ENCODE data around the gene IL17RB. TPM values are rescaled to one million over a fixed set of nuclear protein-coding genes. Genes with fewer than 3 reads are reported as not detected.

The IL17RB gene
- polyA plus RNA-seq, 3 donors = 0.13 TPM; not detected in 2

GRCh38 chr3:53844262-53845102 lies 1.9 kb upstream of the IL17RB start:
- Histone ChIP-seq H3K27me3 (ENCODE audit: control insufficient read depth in 2 of 2, insufficient read depth in 2 of 2, low read length in 2 of 2) (peaks cover 29 to 61% of the 10 kb centered on the region in 2 donors), H3K4me3 (replicated peaks in 1 of 3; ENCODE audit: low read depth in 2 of 3, low read length in 3 of 3) (no peak overlapping the region)
- 99% methylated on average over 9 of the region's 9 CpGs for WGBS (ENCODE audit: insufficient coverage)

More at GRCh38 chr3:53844262-53845102, 1.9 kb upstream of the IL17RB start:
- no peak for DNase-seq
- H3K4me1 Mint-ChIP-seq = peaks cover 9% of the 10 kb centered on the region
- no peaks in the 10 kb centered on the region for H3K79me2 ChIP-seq (ENCODE audit: insufficient read depth, low read length)
- H4K20me1 ChIP-seq (ENCODE audit: insufficient read depth, low read length) = no peaks in the 10 kb centered on the region
- no peak for TF ChIP-seq CTCF (IDR thresholded peaks at IDR 0.05)
- H3K36me3 ChIP-seq (replicated peaks in 1 of 2; ENCODE audit: control insufficient read depth in 1 of 2, insufficient read depth in 2 of 2, low read length in 2 of 2) = no peaks in the 10 kb centered on the region
- peaks cover 0 to 8% of the 10 kb centered on the region in 2 donors for H3K9me3 ChIP-seq (replicated peaks in 1 of 2; ENCODE audit: control insufficient read depth in 1 of 2, insufficient read depth in 1 of 2, low read length in 2 of 2)
- no peak overlapping the region for H3K9ac ChIP-seq (ENCODE audit: insufficient read depth, low read length, poor library complexity, severe bottlenecking)
- no peak overlapping the region for H2AFZ ChIP-seq (ENCODE audit: insufficient read depth, low read depth, low read length, poor library complexity, severe bottlenecking)
- H3K4me3 Mint-ChIP-seq = peak overlapping the region in 1 of 2 donors; percentile 92
- no peak overlapping the region for H3K27ac ChIP-seq (ENCODE audit: low read depth in 1 of 2, low read length in 2 of 2)
- peaks cover 2 to 3% of the 10 kb centered on the region in 2 donors for H3K36me3 Mint-ChIP-seq
- H3K4me2 ChIP-seq (replicated peaks; ENCODE audit: extremely low read depth, low read length, poor library complexity, severe bottlenecking) = no peak overlapping the region
- intact Hi-C loops (cut with micrococcal nuclease) = no loop called here
- peak overlapping the region in 2 of 7 donors; percentile 2 to 6 for H3K27ac Mint-ChIP-seq
- peaks cover 8 to 14% of the 10 kb centered on the region in 2 donors for H3K4me1 ChIP-seq (ENCODE audit: control insufficient read depth in 1 of 2, insufficient read depth in 2 of 2, low read length in 2 of 2)
- H3K9me3 Mint-ChIP-seq = peaks cover 0 to 10% (median 1%) of the 10 kb centered on the region in 7 donors
- H3K27me3 Mint-ChIP-seq (ENCODE audit: low read depth in 3 of 3) = peaks cover 58 to 69% (median 62%) of the 10 kb centered on the region in 3 donors
